Measurements from ENCODE around the gene NUAK1. TPM values are rescaled to one million over a fixed set of nuclear protein-coding genes. Genes with fewer than 3 reads are reported as not detected.

Gene NUAK1
- total RNA-seq, 1 experiment from 2014 or later = 10.1 TPM

- H3K23me2 ChIP-seq (ENCODE audit: insufficient read length, low read depth, low read length, poor library complexity, severe bottlenecking) = no peaks in the 10 kb centered on the region
- H3K4me1 Mint-ChIP-seq = peaks cover 8 to 10% of the 10 kb centered on the region in 2 experiments
- H3K4ac ChIP-seq (ENCODE audit: low read depth, low read length) = no peak overlapping the region
- no peak overlapping the region for H2BK12ac ChIP-seq (ENCODE audit: insufficient read length, low read depth, low read length)
- no peak overlapping the region for H2AK5ac ChIP-seq (ENCODE audit: insufficient read length, low read length)
- H3K79me2 ChIP-seq (ENCODE audit: insufficient read depth, low read length) = no peaks in the 10 kb centered on the region
- no peak for TF ChIP-seq CTCF (conservative IDR thresholded peaks at IDR 0.05)
- no peak overlapping the region for H2BK20ac ChIP-seq (ENCODE audit: low read depth, low read length, poor library complexity, severe bottlenecking)
- H3K27me3 ChIP-seq (ENCODE audit: insufficient read depth, low read length) = no peaks in the 10 kb centered on the region
- no peak overlapping the region for H4K8ac ChIP-seq (replicated peaks; ENCODE audit: insufficient read length, low read depth, low read length)
- no peaks in the 10 kb centered on the region for H4K20me1 ChIP-seq (ENCODE audit: control insufficient read depth, insufficient read depth, insufficient read length)
- H2BK15ac ChIP-seq (ENCODE audit: low read depth, low read length) = no peak overlapping the region
- no peak overlapping the region for H4K91ac ChIP-seq (ENCODE audit: insufficient read length, low read depth, low read length)
- H3K23ac ChIP-seq (ENCODE audit: insufficient read length, low read depth, low read length) = no peak overlapping the region
- no peak overlapping the region for H2AFZ ChIP-seq (ENCODE audit: low read length)
- no peaks in the 10 kb centered on the region; the same call in 1 of the 2 replicates for H3K27me3 Mint-ChIP-seq (ENCODE audit: low read depth)
- no peak overlapping the region for H3K4me3 Mint-ChIP-seq
- no peak overlapping the region for H2BK5ac ChIP-seq (ENCODE audit: insufficient read length, low read length)
- H3K14ac ChIP-seq (ENCODE audit: insufficient read depth, low read length) = no peak overlapping the region
- no peak overlapping the region for H2BK120ac ChIP-seq (ENCODE audit: low read depth, low read length, poor library complexity, severe bottlenecking)
- H4K5ac ChIP-seq (ENCODE audit: insufficient read length, low read depth, low read length) = no peak overlapping the region
- no peaks in the 10 kb centered on the region for H3K79me1 ChIP-seq (ENCODE audit: insufficient read depth, low read depth, low read length, poor library complexity, severe bottlenecking)
- WGBS (ENCODE audit: extremely low coverage, insufficient read length, low lambda C conversion rate) = no CpG with 5 or more reads among the region's 9 CpGs
- no peak overlapping the region for H3K18ac ChIP-seq (ENCODE audit: insufficient read length, low read depth, low read length)
- no peaks in the 10 kb centered on the region for H3K9me3 ChIP-seq (ENCODE audit: control insufficient read depth, low read depth, low read length)
- no peaks in the 10 kb centered on the region for H3K36me3 Mint-ChIP-seq (ENCODE audit: insufficient read depth in 1 of 3, low read depth in 3 of 3)
- H3K9ac ChIP-seq (ENCODE audit: extremely low read depth, insufficient read length, low read length) = no peak overlapping the region
- no peak overlapping the region for H3T11ph ChIP-seq (ENCODE audit: low read length)
- H3K56ac ChIP-seq (ENCODE audit: insufficient read length, low read depth, low read length) = no peak overlapping the region
- no peak overlapping the region for H3K27ac Mint-ChIP-seq
- no peaks in the 10 kb centered on the region; a peak in 1 of 5 replicates for H3K9me3 Mint-ChIP-seq
- H3K4me2 ChIP-seq (ENCODE audit: insufficient read depth, insufficient read length, low read length) = no peak overlapping the region
- H3K27ac ChIP-seq (ENCODE audit: insufficient read length, low read depth, low read length) = no peak overlapping the region
- no peaks in the 10 kb centered on the region for H3K4me1 ChIP-seq (ENCODE audit: insufficient read depth, low read length)
- DNase-seq = no peak
Measured at GRCh38 chr12:106049105-106049504, 89.6 kb downstream of the NUAK1 start.

Data from H9 (cell line).